C4-2B (cell line): Measurements from ENCODE around the gene TLNRD1.

Experiments
- H3K27ac ChIP-seq: fragments of 450-650 bp; 2 replicates; pipeline ENCODE4 v1.5.1; 2017
- ZFX ChIP-seq: fragments of 450-650 bp; IDR thresholded peaks from 2 replicates; pipeline ENCODE4 v1.6.1; 2017
- TF ChIP-seq, protein P1 (sequence below): fragments of 450-650 bp; conservative IDR thresholded peaks from 2 replicates; pipeline ENCODE4 v1.5.1; 2017; ENCODE audit warnings: mild to moderate bottlenecking

The TLNRD1 gene

DNA sequence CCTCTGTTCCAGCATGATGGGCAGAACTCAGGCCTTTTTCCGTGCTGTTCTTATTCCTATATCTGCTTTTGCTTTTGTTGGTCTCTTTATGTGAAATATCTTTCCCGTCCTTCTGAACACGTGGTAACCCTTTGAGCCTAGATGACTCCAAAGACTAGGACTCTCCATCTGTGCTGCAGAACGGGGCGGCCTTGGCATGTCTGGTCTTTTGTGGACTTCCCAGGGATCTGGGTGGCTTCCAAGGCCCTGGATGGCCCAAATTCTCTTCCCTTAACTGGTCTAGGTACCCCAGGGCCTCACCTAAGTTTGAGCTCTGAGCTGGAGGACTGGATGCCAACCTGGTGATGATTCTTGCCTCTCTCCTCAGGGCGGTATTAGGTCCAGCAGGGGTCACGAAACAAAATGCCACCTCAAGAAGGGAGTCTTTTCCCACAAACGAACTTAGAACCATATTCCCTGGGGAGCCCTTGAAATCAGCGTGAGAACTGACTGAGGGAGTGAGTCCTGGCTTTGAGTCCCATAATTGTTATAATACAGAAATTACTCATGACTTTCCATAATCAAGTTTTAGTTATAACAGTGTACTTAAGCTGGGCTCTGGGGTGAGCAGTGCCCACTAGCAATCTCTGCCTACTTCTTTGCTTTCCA is 13.8 kb downstream of the TLNRD1 start:
- TF ChIP-seq, protein P1, sequence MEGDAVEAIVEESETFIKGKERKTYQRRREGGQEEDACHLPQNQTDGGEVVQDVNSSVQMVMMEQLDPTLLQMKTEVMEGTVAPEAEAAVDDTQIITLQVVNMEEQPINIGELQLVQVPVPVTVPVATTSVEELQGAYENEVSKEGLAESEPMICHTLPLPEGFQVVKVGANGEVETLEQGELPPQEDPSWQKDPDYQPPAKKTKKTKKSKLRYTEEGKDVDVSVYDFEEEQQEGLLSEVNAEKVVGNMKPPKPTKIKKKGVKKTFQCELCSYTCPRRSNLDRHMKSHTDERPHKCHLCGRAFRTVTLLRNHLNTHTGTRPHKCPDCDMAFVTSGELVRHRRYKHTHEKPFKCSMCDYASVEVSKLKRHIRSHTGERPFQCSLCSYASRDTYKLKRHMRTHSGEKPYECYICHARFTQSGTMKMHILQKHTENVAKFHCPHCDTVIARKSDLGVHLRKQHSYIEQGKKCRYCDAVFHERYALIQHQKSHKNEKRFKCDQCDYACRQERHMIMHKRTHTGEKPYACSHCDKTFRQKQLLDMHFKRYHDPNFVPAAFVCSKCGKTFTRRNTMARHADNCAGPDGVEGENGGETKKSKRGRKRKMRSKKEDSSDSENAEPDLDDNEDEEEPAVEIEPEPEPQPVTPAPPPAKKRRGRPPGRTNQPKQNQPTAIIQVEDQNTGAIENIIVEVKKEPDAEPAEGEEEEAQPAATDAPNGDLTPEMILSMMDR = no peak
- no peak for TF ChIP-seq ZFX
- H3K27ac ChIP-seq = no peak overlapping the region

DNA sequence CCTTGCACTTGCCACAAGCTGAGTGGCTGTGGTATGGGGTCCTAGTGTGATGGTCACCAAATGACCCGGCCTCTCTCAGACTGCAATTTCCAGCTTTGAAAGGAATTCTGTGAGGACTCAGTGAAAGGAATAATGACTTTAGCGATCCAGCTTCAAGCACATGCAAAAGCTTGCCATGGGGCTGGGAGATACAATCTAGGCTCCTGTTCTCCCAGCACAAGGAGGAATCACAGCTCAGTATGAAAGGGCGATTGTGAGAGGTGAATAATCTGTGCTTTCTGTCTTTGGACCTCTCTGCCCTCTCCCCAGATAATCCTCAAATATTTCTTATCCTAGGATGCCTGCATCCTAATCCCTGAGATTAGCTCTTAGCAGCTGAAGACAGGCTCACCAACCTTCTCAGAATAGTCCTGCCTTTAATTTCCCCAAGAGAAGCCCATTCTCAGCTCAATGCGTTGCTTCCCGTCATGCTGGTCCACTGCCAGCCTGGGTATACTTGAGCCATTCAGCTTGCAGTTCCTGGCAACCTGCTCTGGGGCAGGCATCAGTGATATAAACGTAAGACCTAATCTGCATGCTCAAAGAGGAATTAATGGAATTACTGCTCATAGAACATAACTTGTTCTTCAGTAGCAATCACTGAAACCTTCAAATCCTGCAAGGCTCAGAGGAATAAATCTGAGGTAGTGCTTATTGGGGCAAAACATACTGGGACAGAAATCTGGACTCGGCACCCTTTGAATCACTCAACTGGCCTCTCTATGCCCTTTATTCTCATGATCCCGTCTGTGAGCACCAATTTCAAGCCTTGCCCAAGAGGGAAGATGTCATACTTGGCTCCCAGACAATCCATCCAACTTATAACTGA is 15.1 kb downstream of the TLNRD1 start:
- TF ChIP-seq ZFX = no peak
- TF ChIP-seq, protein P1 = no peak

DNA sequence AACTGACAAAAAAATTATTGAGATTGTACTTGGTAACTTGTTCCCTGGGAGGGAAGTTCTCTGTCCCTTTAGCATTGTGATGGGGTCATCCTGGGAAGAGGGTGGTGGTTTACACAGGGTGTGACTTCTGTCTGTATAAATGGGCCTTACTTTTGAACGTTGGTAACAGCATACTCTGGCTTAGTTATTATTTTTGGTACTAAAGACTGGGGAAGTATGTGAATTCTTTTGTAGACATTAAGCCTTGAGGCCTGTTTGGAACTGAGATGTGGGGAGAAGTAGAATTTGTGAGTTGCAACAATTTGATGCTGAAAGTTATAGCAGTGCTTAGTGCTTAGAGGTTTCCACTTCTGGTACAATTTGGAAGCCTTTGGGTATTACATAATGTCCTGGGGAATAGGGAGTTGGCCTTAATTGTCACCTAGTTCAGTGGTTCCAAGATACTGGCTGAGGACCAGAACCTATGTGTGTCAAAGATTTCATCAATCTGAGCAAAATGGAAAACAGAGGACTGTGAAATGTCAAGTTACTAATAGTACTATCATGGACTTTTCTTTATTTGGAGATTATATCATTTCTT is 15.9 kb downstream of the TLNRD1 start:
- no peak for TF ChIP-seq ZFX
- TF ChIP-seq, protein P1 = no peak
- no peak overlapping the region for H3K27ac ChIP-seq

More for the DNA sequence above, 15.1 kb downstream of the TLNRD1 start:
- H3K27ac ChIP-seq = no peak overlapping the region

DNA sequence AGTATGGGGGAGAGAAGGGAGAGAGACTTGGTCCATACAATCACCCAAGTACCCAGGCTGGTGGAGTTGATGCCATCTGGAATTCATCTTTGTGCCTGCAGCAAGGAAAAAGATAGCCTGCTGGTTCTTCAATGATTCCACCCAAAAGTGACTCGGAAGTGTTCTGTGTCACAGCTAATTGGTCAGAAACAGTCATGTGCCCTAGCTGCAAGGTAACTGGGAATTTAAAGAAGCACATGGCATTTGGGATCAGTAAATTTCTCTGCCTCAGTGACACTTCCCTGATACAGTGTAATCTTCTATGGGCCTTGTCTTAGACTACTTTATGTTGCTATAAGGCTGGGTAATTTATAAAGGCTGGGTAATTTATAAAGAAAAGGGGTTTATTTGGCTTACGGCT is 17.5 kb downstream of the TLNRD1 start:
- H3K27ac ChIP-seq = no peak overlapping the region
- TF ChIP-seq ZFX = no peak
- TF ChIP-seq, protein P1 = no peak

DNA sequence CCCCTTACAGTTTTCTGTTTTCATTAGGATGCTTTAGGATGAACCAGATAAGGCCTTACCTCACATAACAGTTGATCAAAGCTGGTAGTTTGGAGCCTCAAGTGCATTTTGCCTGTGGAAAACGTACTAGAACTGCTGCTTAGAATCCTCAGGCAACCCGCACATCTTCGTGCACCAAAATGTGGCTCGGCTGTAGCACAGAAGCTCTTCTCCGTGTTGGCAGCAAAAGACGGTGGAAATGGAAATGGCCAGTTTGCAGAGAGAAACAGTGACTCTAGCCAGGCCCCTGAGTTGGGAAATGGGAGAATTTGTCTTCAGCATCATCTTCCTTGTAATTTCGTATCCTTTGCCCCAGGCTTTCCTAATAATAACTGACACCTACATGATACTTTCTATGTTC is 20.6 kb downstream of the TLNRD1 start:
- no peak overlapping the region for H3K27ac ChIP-seq
- no peak for TF ChIP-seq ZFX
- TF ChIP-seq, protein P1 = no peak

DNA sequence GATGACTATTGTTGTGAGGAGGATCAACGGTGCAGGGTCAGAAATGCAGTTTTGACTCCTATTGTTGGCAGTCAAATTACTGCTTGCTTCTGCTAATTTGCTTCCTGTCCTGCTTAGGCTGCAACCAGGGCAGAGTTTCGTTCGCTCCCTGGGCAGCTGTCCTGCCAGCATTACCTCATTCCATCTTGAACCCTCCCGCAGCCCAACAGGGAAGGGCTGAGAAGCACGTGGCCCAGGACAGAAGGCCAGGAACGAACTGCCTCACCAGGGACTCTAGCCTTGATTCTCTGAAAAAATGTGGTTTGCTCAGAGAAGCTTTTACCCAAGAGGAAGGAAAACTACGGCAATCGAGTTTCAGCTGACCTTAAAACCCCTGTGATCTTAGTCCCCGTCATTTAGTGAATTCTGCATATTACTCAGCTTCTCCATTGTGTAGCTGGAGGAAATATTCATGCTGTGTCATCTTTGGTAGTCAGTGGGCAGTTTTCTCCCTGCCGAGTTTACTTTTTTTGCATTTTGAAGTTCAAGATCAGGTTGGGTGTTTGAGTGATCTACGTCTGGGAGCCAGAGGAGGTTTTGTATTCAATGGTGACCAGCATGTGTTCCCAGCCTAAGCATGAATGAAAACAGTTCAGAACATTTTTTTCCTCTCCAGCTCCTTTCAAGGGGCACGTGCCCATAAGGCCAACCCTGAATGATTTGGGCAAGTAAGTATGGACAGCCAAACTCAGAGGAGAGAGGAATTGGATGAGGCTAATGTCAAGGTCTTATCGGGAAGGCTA is 23.0 kb downstream of the TLNRD1 start:
- H3K27ac ChIP-seq = no peak overlapping the region
- TF ChIP-seq, protein P1 = no peak
- no peak for TF ChIP-seq ZFX
